HG03565 (cell line): ENCODE results near the gene LIPG.
A peak's percentile ranks its signal among the peaks of the same experiment; 100 is the strongest.

Source experiments
- ATAC-seq: cut with Tn5 transposase; IDR thresholded peaks from one replicate; pipeline ENCODE4 v1.9.1; 2021; ENCODE audit warnings: mild to moderate bottlenecking, moderate library complexity; ENCODE audit not compliant: unreplicated experiment

Gene LIPG

GRCh38 chr18:49610022-49610445 is 48.2 kb downstream of the LIPG start:
- no peak for ATAC-seq

GRCh38 chr18:49611316-49611715 is 49.5 kb downstream of the LIPG start:
- no peak for ATAC-seq

DNA sequence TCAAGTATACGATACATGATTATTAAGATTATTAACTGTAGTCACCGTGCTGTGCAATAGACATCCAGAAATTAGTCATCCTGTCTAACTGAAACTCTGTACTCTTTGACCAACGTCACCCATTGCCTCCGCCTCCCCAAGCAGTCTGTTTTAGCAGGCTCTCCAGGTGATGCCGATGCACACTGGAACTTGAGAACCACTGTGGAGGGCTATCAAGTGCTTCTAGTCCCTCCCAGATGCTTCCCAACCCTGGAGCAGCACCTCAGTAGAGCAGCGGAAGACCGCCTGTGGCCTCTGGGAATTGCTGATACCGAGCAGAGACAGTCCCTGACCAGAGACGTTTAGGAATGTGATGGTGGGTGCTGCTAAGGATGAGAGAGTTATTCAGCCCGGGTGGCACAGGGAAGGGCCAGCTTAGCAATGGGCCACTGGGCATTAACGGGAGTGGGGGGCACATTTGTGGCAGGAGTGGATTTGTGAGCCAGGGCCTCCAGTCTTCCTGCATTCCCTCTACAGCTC is 50.7 kb downstream of the LIPG start:
- ATAC-seq, result peak; percentile 97

- ATAC-seq, result no peak
These were observed 51.3 kb downstream of the LIPG start for GRCh38 chr18:49613141-49613640.

DNA sequence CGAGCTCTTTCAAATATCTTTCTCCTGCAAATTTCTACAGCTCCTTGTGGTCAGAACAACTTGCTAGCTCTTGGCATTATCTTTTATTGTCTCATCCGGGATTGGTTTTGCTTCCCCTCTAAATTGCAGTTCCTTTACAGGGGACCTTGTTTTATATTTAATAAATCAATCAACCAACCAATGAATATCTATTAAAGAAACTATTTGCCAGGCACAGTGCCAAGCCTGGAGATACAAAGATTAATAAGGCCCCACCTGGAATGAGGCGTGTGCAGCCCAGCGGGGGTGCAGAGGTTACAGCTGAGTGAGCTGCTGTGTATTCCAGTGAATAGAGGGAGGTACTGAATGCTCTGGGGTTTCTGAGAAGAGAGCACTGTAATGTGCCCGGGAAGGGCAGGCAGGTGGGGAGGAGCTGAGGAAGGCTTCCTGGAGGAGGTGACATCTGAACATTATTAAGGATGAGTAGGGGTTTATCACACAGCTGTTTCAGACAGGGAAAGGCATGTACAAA is 51.8 kb downstream of the LIPG start:
- ATAC-seq, result no peak

- no peak for ATAC-seq
These were observed 54.9 kb downstream of the LIPG start for GRCh38 chr18:49616618-49617328.

DNA sequence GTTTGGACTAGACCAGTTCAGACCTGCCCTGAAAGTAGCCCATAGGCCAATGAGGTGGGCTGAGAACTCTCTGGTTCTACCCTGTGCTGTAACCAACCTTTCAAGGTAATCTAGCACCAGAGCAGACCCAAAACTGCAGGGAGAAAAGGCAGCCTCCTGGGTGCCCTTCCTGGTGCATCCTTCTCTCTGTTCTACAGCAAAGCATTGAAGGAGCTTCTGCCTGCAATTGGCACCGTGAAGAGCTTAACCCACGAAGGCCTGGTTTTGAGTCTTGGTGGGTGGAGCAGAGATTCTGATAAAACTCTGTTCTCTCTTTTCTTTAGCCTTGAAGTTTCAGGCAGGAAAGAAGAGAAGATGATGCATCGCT is 55.5 kb downstream of the LIPG start:
- ATAC-seq, result no peak

GRCh38 chr18:49617865-49618264 is 56.0 kb downstream of the LIPG start:
- no peak for ATAC-seq

GRCh38 chr18:49618742-49619681 is 57.2 kb downstream of the LIPG start:
- ATAC-seq, result no peak

DNA sequence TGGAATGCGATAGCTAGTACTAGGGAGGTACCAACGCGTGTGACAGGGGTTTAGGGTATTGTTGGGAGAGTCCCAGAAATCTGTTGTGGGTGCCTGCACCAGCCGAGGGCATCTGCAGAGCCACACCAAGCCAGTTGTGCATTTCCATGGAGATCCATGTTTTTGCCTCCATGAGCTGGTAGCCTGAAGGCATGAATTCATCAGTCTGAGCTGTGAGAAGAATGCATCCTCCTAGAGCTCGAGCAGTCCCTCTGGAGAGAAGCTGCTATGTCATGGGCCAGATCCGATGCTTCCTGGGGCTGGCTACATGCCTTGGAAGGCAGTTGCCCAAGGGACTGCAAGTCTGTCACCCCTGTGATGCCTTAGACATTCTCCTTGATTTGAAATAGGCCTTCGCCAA is 57.9 kb downstream of the LIPG start:
- ATAC-seq, result no peak

- no peak for ATAC-seq
These were observed 59.4 kb downstream of the LIPG start for GRCh38 chr18:49621301-49621700.

DNA sequence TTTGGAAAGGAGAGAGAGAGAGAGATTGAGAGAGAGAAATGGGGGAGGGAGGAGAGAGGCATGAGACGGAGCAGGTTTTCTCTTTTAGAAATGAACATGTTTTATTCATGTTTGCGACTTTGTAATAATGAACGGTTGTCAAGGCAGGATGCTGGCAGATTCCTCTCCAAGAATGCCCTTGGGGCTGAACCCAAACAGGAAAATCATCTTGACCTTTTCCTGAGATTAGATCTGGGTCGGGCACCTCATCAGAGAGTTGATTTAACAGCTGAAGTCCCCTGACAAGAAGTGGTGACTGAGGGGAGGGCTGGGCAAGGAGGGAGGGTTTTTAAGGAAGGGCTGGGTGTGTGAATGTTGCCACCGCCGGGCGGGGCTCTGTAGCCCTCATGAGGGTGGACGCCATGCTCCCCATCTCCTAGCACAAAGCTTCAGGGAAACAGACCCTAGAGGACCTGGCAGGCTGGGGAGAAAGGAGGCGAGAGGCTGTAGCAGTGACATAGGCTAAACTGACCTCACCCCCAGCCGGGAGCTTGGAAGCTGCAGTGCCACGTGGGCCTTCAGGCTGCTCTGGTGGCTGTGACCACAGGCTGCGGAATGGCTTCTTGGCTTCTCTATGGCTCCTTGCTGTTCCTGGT is 60.0 kb downstream of the LIPG start:
- ATAC-seq, result no peak

- ATAC-seq, result no peak
These were observed 61.7 kb downstream of the LIPG start for GRCh38 chr18:49623571-49623970.

DNA sequence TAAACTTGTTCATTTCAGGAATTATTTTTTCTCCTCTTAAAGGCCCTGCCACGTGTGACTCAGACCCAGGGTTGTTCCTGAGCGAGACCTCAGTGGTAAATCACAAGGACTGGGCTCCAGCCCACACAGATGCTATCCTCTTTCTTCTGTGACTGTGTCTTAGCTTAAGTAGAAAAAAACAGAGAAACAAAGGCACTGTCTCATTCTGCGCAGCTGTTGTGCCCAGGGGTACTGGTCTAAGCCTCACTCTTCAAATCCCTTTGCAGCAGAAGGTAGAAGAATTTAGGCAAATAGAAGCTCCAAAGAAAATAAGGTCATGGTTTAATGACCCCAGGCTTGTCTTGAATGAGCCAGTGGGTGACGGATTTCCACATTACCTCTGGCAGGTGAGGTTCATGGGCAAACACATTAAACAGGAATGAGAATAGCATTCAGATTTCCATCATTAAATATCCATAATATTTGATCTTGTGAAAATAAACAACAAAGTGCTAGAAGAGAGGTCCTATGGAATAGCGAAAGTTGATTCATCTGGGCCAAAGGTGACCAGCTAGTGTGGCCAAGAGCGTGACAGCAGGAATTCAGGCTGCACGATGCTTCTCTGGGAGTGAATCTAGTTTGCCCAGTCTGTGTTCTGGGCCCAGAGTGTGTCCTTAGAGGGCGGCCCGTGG is 63.3 kb downstream of the LIPG start:
- ATAC-seq, result no peak

- no peak for ATAC-seq
These were observed 65.1 kb downstream of the LIPG start for GRCh38 chr18:49626842-49627467.

DNA sequence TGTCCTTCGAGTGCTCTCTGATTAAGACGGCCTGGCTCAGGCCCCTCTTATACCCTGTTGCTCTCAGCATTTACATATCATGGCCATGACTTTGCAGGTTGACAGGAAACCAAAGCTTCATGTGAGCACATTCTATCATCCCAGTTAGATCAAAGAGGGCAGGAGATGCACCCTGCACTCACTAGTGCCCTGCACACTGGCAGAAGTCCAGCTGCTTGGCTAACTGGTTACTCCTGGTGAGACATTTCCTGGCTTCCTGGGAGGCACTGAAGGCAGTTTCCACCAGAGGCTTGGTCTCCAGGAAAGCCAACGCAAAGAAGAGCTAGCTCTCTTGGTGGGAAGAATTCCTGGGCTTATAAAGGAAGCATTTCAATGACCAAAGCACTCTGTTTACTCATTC is 66.3 kb downstream of the LIPG start:
- no peak for ATAC-seq

DNA sequence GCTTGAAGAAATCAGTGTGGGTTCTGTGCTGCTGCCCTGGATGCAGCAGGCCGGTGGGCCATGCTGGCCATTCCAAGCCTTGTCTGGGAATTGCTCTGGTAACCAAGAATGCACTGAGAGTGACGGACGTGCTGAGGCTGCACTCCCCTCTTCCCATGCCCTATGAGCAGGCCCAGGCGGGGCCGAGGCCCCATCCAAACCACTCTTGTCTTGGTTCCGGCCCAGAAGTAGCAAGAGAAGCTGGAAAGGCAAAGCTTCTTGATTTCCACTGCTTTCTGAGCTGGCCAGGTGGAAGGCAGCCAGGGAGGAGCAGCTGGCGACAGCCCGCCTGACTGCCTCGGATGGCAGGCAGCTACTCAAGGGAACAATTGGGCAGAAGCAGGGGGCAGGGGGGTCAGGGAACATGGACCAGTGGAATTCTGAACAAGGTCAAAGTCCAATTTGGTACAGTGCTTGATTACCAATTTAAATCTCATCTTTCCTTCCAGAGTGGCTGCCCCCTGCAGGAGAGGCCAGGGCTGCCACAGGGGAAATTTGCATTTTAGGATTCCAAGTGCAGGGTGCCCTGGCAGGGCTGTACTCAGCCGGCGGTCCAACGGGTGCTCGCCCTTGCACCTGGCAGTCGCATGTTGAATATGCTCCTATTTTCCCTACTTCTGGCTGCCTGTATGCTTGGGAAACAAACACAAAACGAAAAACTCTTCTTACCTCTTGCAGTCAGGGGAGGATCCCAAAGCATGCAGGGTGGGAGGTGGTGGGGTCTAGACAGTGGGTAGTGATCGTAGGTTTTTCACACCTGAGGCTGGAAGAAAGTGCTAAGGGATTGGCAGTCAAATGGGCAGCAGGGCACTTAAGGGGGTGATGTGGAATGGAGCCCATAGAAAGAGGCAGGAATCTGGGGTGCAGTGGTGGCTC is 67.3 kb downstream of the LIPG start:
- no peak for ATAC-seq

- ATAC-seq, result no peak
These were observed 68.4 kb downstream of the LIPG start for GRCh38 chr18:49630246-49630699.
